ENCODE measurements around the gene ZNF737. TPM values are rescaled to one million over a fixed set of nuclear protein-coding genes. Genes with fewer than 3 reads are reported as not detected.

The ZNF737 gene
- total RNA-seq, 1 donor from 2014 or later, result 13.7 TPM

- Mint-ChIP-seq H3K4me1 (ENCODE audit: low read depth, unreplicated experiment) (peaks cover 3% of the 10 kb centered on the region), H3K36me3 (ENCODE audit: low read depth, unreplicated experiment) (no peaks in the 10 kb centered on the region), H3K9me3 (ENCODE audit: unreplicated experiment) (peaks cover 13% of the 10 kb centered on the region), H3K27ac (ENCODE audit: unreplicated experiment) (no peak overlapping the region), H3K4me3 (ENCODE audit: unreplicated experiment) (no peak overlapping the region), H3K27me3 (ENCODE audit: low read depth, unreplicated experiment) (no peaks in the 10 kb centered on the region)
- no peaks in the 10 kb centered on the region for H3K4me1 ChIP-seq (ENCODE audit: insufficient read depth, low read length)
- H3K36me3 ChIP-seq (ENCODE audit: insufficient read depth, low read length), result no peaks in the 10 kb centered on the region
- no peak overlapping the region for H3K4me3 ChIP-seq (ENCODE audit: insufficient read depth, low read depth, low read length)
- H3K4me2 ChIP-seq (ENCODE audit: low read length), result no peak overlapping the region
- H3K27me3 ChIP-seq (ENCODE audit: insufficient read depth, low read length), result no peaks in the 10 kb centered on the region
- H3K9me3 ChIP-seq (ENCODE audit: insufficient read depth, low read depth, low read length), result peaks cover 19% of the 10 kb centered on the region
- H3K9ac ChIP-seq (ENCODE audit: low read length), result no peak overlapping the region
- no peak for FAIRE-seq
- no peak overlapping the region for H3K27ac ChIP-seq (ENCODE audit: low read depth, low read length)
- H4K20me1 ChIP-seq (ENCODE audit: insufficient read depth, low read length), result no peaks in the 10 kb centered on the region
- no peak for DNase-seq (ENCODE audit: low read depth)
- no peak for TF ChIP-seq CTCF (IDR thresholded peaks at IDR 0.05; ENCODE audit: insufficient read depth, low read depth, low read length)
- no peak for TF ChIP-seq EZH2 (IDR thresholded peaks at IDR 0.05; ENCODE audit: insufficient read depth, low read length)
- no peak overlapping the region for H2AFZ ChIP-seq (ENCODE audit: low read depth, low read length)
- H3K79me2 ChIP-seq (ENCODE audit: insufficient read depth, low read length), result no peaks in the 10 kb centered on the region
Observed at GRCh38 chr19:20611866-20612265, 46.3 kb upstream of the ZNF737 start.

GRCh38 chr19:20607943-20608342, 42.4 kb upstream of the ZNF737 start:
- H3K4me3 ChIP-seq (ENCODE audit: insufficient read depth, low read depth, low read length), result no peak overlapping the region
- Mint-ChIP-seq H3K4me3 (ENCODE audit: unreplicated experiment) (no peak overlapping the region), H3K27ac (ENCODE audit: unreplicated experiment) (no peak overlapping the region), H3K36me3 (ENCODE audit: low read depth, unreplicated experiment) (peaks cover 3% of the 10 kb centered on the region), H3K9me3 (ENCODE audit: unreplicated experiment) (peaks cover 9% of the 10 kb centered on the region), H3K27me3 (ENCODE audit: low read depth, unreplicated experiment) (no peaks in the 10 kb centered on the region), H3K4me1 (ENCODE audit: low read depth, unreplicated experiment) (peaks cover 3% of the 10 kb centered on the region)
- TF ChIP-seq EZH2 (IDR thresholded peaks at IDR 0.05; ENCODE audit: insufficient read depth, low read length) (no peak), CTCF (IDR thresholded peaks at IDR 0.05; ENCODE audit: insufficient read depth, low read depth, low read length) (no peak)
- no peaks in the 10 kb centered on the region for H3K79me2 ChIP-seq (ENCODE audit: insufficient read depth, low read length)
- no peak overlapping the region for H2AFZ ChIP-seq (ENCODE audit: low read depth, low read length)
- H3K27ac ChIP-seq (ENCODE audit: low read depth, low read length), result no peak overlapping the region
- no peak overlapping the region for H3K9ac ChIP-seq (ENCODE audit: low read length)
- H3K9me3 ChIP-seq (ENCODE audit: insufficient read depth, low read depth, low read length), result peaks cover 19% of the 10 kb centered on the region
- no peak for FAIRE-seq
- H3K4me1 ChIP-seq (ENCODE audit: insufficient read depth, low read length), result no peaks in the 10 kb centered on the region
- H4K20me1 ChIP-seq (ENCODE audit: insufficient read depth, low read length), result no peaks in the 10 kb centered on the region
- no peaks in the 10 kb centered on the region for H3K27me3 ChIP-seq (ENCODE audit: insufficient read depth, low read length)
- DNase-seq (ENCODE audit: low read depth), result no peak
- no peaks in the 10 kb centered on the region for H3K36me3 ChIP-seq (ENCODE audit: insufficient read depth, low read length)
- H3K4me2 ChIP-seq (ENCODE audit: low read length), result no peak overlapping the region

- Mint-ChIP-seq H3K4me1 (ENCODE audit: low read depth, unreplicated experiment) (peaks cover 1% of the 10 kb centered on the region), H3K36me3 (ENCODE audit: low read depth, unreplicated experiment) (peaks cover 63% of the 10 kb centered on the region), H3K27ac (ENCODE audit: unreplicated experiment) (no peak overlapping the region), H3K4me3 (ENCODE audit: unreplicated experiment) (no peak overlapping the region), H3K9me3 (ENCODE audit: unreplicated experiment) (peaks cover 43% of the 10 kb centered on the region), H3K27me3 (ENCODE audit: low read depth, unreplicated experiment) (no peaks in the 10 kb centered on the region)
- H3K36me3 ChIP-seq (ENCODE audit: insufficient read depth, low read length), result no peaks in the 10 kb centered on the region
- H3K27ac ChIP-seq (ENCODE audit: low read depth, low read length), result no peak overlapping the region
- H3K4me3 ChIP-seq (ENCODE audit: insufficient read depth, low read depth, low read length), result no peak overlapping the region
- H3K79me2 ChIP-seq (ENCODE audit: insufficient read depth, low read length), result peaks cover 47% of the 10 kb centered on the region
- peaks cover 11% of the 10 kb centered on the region for H3K9me3 ChIP-seq (ENCODE audit: insufficient read depth, low read depth, low read length)
- no peak for FAIRE-seq
- no peaks in the 10 kb centered on the region for H3K4me1 ChIP-seq (ENCODE audit: insufficient read depth, low read length)
- no peak overlapping the region for H3K9ac ChIP-seq (ENCODE audit: low read length)
- H3K27me3 ChIP-seq (ENCODE audit: insufficient read depth, low read length), result no peaks in the 10 kb centered on the region
- H2AFZ ChIP-seq (ENCODE audit: low read depth, low read length), result no peak overlapping the region
- TF ChIP-seq CTCF (IDR thresholded peaks at IDR 0.05; ENCODE audit: insufficient read depth, low read depth, low read length) (no peak), EZH2 (IDR thresholded peaks at IDR 0.05; ENCODE audit: insufficient read depth, low read length) (no peak)
- no peaks in the 10 kb centered on the region for H4K20me1 ChIP-seq (ENCODE audit: insufficient read depth, low read length)
- no peak for DNase-seq (ENCODE audit: low read depth)
- H3K4me2 ChIP-seq (ENCODE audit: low read length), result no peak overlapping the region
Observed at GRCh38 chr19:20558571-20558970, 7.0 kb downstream of the ZNF737 start.

Measured in astrocyte (in vitro differentiated cells and primary cell).